Measurements from ENCODE around the gene KCNJ15.
"Not testable (repeated sequence)": the region's sequence is repeated elsewhere in the genome, so short reads cannot be mapped to it uniquely, and the experiment has no call there.

DNA sequence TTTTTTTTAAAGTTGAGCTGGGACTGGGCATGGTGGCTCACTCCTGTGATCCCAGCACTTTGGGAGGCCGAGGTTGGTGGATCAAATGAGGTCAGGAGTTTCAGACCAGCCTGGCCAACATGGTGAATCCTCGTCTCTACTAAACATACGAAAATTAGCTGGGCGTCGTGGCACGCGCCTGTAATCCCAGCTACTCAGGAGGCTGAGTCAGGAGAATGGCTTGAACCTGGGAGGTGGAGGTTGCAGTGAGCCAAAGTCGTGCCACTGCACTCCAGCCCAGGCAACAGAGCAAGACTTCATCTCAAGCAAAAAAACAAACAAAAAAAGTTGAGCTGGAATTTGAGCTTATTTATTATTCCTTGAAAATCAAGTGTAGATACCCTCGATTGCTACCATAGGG, 21.5 kb upstream of the KCNJ15 start:
- TF ChIP-seq POLR2A (IDR thresholded peaks at IDR 0.05), result not testable (repeated sequence)
- TF ChIP-seq, protein P1, sequence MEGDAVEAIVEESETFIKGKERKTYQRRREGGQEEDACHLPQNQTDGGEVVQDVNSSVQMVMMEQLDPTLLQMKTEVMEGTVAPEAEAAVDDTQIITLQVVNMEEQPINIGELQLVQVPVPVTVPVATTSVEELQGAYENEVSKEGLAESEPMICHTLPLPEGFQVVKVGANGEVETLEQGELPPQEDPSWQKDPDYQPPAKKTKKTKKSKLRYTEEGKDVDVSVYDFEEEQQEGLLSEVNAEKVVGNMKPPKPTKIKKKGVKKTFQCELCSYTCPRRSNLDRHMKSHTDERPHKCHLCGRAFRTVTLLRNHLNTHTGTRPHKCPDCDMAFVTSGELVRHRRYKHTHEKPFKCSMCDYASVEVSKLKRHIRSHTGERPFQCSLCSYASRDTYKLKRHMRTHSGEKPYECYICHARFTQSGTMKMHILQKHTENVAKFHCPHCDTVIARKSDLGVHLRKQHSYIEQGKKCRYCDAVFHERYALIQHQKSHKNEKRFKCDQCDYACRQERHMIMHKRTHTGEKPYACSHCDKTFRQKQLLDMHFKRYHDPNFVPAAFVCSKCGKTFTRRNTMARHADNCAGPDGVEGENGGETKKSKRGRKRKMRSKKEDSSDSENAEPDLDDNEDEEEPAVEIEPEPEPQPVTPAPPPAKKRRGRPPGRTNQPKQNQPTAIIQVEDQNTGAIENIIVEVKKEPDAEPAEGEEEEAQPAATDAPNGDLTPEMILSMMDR (IDR thresholded peaks at IDR 0.05), result not testable (repeated sequence)

All from ovary (tissue), 3 donors.